Measurements from ENCODE around the gene DESI1. TPM values are rescaled to one million over a fixed set of nuclear protein-coding genes. Genes with fewer than 3 reads are reported as not detected.
"Not testable (repeated sequence)": the region's sequence is repeated elsewhere in the genome, so short reads cannot be mapped to it uniquely, and the experiment has no call there.

Gene DESI1
- polyA plus RNA-seq, 4 donors: 24.0 to 34.3 (median 28.7) TPM

- DNase-seq (ENCODE audit: low read depth in 4 of 4, low spot score in 2 of 4): not testable (repeated sequence)
Measured at GRCh38 chr22:41637623-41638022, 16.8 kb upstream of the DESI1 start.

GRCh38 chr22:41636467-41636866 is 15.6 kb upstream of the DESI1 start:
- no peak for DNase-seq (ENCODE audit: low read depth in 4 of 4, low spot score in 2 of 4)

GRCh38 chr22:41634610-41635009 is 13.8 kb upstream of the DESI1 start:
- DNase-seq (ENCODE audit: low read depth in 4 of 4, low spot score in 2 of 4): not testable (repeated sequence)

GRCh38 chr22:41631615-41632014 is 10.8 kb upstream of the DESI1 start:
- not testable (repeated sequence) for DNase-seq (ENCODE audit: low read depth in 4 of 4, low spot score in 2 of 4)

- DNase-seq (ENCODE audit: low read depth in 4 of 4, low spot score in 2 of 4): not testable (repeated sequence)
Measured at GRCh38 chr22:41631115-41631514, 10.3 kb upstream of the DESI1 start.

GRCh38 chr22:41625577-41625976 is 4.7 kb upstream of the DESI1 start:
- no peak for DNase-seq (ENCODE audit: low read depth in 4 of 4, low spot score in 2 of 4)

- no peak for DNase-seq (ENCODE audit: low read depth in 4 of 4, low spot score in 2 of 4)
Measured at GRCh38 chr22:41621911-41622179, 1.0 kb upstream of the DESI1 start.

- peak; percentile 98 to 100 (median 98) for DNase-seq (ENCODE audit: low read depth in 4 of 4, low spot score in 2 of 4)
Measured at GRCh38 chr22:41621099-41621910, 462 bp upstream of the DESI1 start, which contains the start of gene XRCC6. XRCC6 (plus strand) TSS chr22:41621295; CDS start chr22:41622005, 710 bp downstream.

GRCh38 chr22:41619979-41620588 is 759 bp downstream of the DESI1 start:
- DNase-seq (ENCODE audit: low read depth in 4 of 4, low spot score in 2 of 4): peak in 1 of 4 donors; percentile 30

GRCh38 chr22:41613456-41613855 is 7.4 kb downstream of the DESI1 start:
- no peak for DNase-seq (ENCODE audit: low read depth in 4 of 4, low spot score in 2 of 4)

GRCh38 chr22:41612603-41613306 is 8.1 kb downstream of the DESI1 start:
- DNase-seq (ENCODE audit: low read depth in 4 of 4, low spot score in 2 of 4): no peak

GRCh38 chr22:41608386-41608785 is 12.5 kb downstream of the DESI1 start:
- DNase-seq (ENCODE audit: low read depth in 4 of 4, low spot score in 2 of 4): no peak

- DNase-seq (ENCODE audit: low read depth in 4 of 4, low spot score in 2 of 4): no peak
Measured at GRCh38 chr22:41603873-41604332, 16.9 kb downstream of the DESI1 start.

GRCh38 chr22:41600976-41601375 is 19.9 kb downstream of the DESI1 start:
- no peak for DNase-seq (ENCODE audit: low read depth in 4 of 4, low spot score in 2 of 4)

- DNase-seq (ENCODE audit: low read depth in 4 of 4, low spot score in 2 of 4): no peak
Measured at GRCh38 chr22:41598891-41599635, 21.8 kb downstream of the DESI1 start.

GRCh38 chr22:41598081-41598480 is 22.8 kb downstream of the DESI1 start:
- no peak for DNase-seq (ENCODE audit: low read depth in 4 of 4, low spot score in 2 of 4)

GRCh38 chr22:41597635-41597953 is 23.2 kb downstream of the DESI1 start:
- DNase-seq (ENCODE audit: low read depth in 4 of 4, low spot score in 2 of 4): no peak

- DNase-seq (ENCODE audit: low read depth in 4 of 4, low spot score in 2 of 4): no peak
Measured at GRCh38 chr22:41596776-41597634, 23.8 kb downstream of the DESI1 start.

GRCh38 chr22:41595703-41596102 is 25.1 kb downstream of the DESI1 start:
- DNase-seq (ENCODE audit: low read depth in 4 of 4, low spot score in 2 of 4): no peak

Measured in left renal cortex interstitium (tissue), 4 donors.